Head of caudate nucleus (tissue), 42 donors: ENCODE data around the gene ADAMTS12.

Experiments used
- DNase-seq, 42 donors: peaks; one replicate each; pipeline versions ENCODE4 v3.0.0 to v3.0.0-alpha.2; 2020 to 2021; ENCODE audit warnings: mixed read lengths in 7 of 42
- intact Hi-C: fragments of 100-400 bp; cut with DNase I; formaldehyde crosslinking; loops from one replicate; pipeline ENCODE4 v1.15.0; 2022

The ADAMTS12 gene, protein sequence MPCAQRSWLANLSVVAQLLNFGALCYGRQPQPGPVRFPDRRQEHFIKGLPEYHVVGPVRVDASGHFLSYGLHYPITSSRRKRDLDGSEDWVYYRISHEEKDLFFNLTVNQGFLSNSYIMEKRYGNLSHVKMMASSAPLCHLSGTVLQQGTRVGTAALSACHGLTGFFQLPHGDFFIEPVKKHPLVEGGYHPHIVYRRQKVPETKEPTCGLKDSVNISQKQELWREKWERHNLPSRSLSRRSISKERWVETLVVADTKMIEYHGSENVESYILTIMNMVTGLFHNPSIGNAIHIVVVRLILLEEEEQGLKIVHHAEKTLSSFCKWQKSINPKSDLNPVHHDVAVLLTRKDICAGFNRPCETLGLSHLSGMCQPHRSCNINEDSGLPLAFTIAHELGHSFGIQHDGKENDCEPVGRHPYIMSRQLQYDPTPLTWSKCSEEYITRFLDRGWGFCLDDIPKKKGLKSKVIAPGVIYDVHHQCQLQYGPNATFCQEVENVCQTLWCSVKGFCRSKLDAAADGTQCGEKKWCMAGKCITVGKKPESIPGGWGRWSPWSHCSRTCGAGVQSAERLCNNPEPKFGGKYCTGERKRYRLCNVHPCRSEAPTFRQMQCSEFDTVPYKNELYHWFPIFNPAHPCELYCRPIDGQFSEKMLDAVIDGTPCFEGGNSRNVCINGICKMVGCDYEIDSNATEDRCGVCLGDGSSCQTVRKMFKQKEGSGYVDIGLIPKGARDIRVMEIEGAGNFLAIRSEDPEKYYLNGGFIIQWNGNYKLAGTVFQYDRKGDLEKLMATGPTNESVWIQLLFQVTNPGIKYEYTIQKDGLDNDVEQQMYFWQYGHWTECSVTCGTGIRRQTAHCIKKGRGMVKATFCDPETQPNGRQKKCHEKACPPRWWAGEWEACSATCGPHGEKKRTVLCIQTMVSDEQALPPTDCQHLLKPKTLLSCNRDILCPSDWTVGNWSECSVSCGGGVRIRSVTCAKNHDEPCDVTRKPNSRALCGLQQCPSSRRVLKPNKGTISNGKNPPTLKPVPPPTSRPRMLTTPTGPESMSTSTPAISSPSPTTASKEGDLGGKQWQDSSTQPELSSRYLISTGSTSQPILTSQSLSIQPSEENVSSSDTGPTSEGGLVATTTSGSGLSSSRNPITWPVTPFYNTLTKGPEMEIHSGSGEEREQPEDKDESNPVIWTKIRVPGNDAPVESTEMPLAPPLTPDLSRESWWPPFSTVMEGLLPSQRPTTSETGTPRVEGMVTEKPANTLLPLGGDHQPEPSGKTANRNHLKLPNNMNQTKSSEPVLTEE (N-terminal part only)

GRCh38 chr5:33891788-33892619 lies at the start of gene ADAMTS12:
TSS of gene ADAMTS12 (minus strand) at chr5:33891990. CDS start at chr5:33891856, 134 bp downstream.
- DNase-seq: peak in 1 of 42 donors; percentile 15
- intact Hi-C loops: no loop called here

- DNase-seq: no peak
- intact Hi-C loops: no loop called here
Observed at GRCh38 chr5:33941090-33941489, 49.3 kb upstream of the ADAMTS12 start.

DNA sequence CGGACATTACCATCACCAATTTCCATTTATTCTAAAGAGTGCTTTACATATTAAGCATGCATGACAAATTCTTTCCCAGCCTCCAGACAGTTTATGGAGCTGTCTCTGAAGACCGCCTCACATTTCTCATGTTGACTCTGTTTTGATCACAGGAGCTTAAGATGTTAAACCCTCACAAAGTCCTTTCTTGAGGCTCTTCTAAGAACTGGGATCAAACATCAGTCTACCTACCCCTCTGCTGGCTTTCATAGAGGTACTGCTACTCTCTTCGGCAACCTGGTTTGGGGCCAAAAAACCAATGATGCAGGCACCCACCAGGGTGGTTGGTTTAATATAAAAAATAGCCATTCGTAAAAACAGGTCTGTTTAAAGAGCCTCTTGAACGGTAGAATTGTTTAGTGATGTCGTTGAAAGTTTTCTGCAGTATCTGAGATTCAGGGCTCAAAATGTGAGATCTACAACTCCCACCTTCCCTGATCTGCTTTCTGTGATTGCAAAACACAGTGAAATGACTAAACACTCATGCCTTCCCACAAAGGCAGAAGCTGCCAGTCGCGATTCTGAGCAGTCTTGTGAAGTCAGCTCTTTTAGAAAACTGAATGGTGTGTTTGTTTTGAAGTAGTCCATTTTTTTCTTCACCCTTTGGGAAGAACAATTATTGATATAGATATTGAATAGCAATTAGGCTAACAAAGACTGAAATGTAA lies 47.9 kb upstream of the ADAMTS12 start:
- intact Hi-C loops: loop anchor here (10.0 kb wide), 1 partner anchor 505 kb away; no protein-coding TSS in a partner anchor
- DNase-seq: peak in 17 of 42 donors; percentile 11 to 74 (median 32)

GRCh38 chr5:33938881-33939280 lies 47.1 kb upstream of the ADAMTS12 start:
- peak in 4 of 42 donors; percentile 17 to 31 (median 26) for DNase-seq

DNA sequence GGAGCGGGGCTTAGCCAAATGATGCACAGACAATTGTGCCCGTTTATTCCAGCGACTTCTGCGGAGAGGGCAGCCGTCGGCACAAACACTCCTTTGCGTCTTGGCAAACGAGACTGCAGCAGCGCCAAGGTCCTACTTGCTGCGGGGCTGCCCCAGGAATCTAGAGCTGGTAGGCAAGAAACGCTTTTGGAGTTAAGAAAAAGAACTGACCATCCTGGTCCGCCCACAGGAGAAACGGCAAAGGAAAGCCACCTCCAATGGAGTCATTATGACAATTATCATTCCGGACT lies 46.7 kb upstream of the ADAMTS12 start:
- no peak for DNase-seq
- intact Hi-C loops: loop anchor here (10.0 kb wide), 1 partner anchor 504 kb away; no protein-coding TSS in a partner anchor

More at GRCh38 chr5:33938881-33939280, 47.1 kb upstream of the ADAMTS12 start:
- intact Hi-C loops: loop anchor here (10.0 kb wide), 1 partner anchor 504 kb away; no protein-coding TSS in a partner anchor

DNA sequence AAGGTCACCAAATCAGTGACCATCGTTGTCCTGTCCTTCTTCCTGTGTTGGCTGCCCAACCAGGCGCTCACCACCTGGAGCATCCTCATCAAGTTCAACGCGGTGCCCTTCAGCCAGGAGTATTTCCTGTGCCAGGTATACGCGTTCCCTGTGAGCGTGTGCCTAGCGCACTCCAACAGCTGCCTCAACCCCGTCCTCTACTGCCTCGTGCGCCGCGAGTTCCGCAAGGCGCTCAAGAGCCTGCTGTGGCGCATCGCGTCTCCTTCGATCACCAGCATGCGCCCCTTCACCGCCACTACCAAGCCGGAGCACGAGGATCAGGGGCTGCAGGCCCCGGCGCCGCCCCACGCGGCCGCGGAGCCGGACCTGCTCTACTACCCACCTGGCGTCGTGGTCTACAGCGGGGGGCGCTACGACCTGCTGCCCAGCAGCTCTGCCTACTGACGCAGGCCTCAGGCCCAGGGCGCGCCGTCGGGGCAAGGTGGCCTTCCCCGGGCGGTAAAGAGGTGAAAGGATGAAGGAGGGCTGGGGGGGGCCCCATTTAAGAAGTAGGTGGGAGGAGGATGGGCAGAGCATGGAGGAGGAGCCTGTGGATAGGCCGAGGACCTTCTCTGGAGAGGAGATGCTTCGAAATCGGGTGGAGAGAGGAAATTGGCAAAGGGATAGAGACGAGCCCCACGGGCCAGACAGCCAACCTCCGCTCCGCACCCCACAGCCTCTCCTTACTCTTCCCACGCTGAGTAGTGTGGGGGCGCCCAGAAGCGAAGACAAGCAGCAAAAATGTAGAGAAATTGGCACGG lies 46.1 kb upstream of the ADAMTS12 start:
- peak in 26 of 42 donors; percentile 9 to 65 (median 30) for DNase-seq
- intact Hi-C loops: loop anchor here (10.0 kb wide), 1 partner anchor 503 kb away; no protein-coding TSS in a partner anchor

GRCh38 chr5:33937017-33937706 lies 45.4 kb upstream of the ADAMTS12 start:
- DNase-seq: no peak
- intact Hi-C loops: loop anchor here (10.0 kb wide), 1 partner anchor 502 kb away; no protein-coding TSS in a partner anchor

GRCh38 chr5:33936381-33937016 lies 44.7 kb upstream of the ADAMTS12 start, which contains the start of gene RXFP3:
TSS of gene RXFP3 (plus strand) at chr5:33936386. CDS start at chr5:33936741, 355 bp downstream.
- intact Hi-C loops: loop anchor here (10.0 kb wide), 1 partner anchor 502 kb away; no protein-coding TSS in a partner anchor
- DNase-seq: peak in 4 of 42 donors; percentile 7 to 33 (median 12)

DNA sequence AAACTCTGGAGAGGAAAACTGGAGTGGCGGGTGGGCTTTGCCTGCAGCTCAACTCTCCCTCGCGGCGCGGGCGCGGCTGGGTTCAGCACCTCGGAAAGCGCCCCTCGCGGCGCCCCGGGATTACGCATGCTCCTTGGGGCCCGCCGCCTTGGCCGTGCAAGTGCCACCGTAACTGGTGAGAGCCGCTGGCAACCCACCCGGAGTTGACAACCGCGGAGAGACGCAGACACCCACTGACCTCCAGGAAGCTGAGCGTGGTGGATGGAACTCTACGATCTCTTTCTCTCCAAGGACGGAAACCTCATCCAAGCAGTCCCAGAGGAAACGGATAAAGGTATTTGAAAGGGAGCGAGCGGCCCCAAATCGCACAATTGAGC lies 44.2 kb upstream of the ADAMTS12 start:
- intact Hi-C loops: loop anchor here (10.0 kb wide), 1 partner anchor 501 kb away; no protein-coding TSS in a partner anchor
- peak; percentile 9 to 81 (median 60) for DNase-seq

DNA sequence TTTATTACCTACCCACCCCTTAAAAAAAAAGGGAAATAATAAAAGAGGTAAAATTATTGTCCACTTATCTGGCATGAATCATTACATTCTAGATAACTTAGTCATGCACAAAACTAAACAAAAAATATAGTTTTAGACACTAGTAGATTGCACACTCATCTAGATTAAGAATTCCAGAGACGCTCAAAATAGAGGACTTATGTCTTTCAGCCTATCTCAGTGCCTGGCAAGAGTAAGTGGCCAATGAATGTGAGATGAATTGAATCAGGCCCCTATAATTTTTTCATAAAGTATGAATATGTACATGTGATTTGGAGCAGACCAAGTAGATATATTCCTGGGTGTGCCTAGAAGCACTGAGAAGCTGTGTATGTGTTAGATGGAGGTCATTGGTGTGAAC lies 42.4 kb upstream of the ADAMTS12 start:
- intact Hi-C loops: loop anchor here (10.0 kb wide), 1 partner anchor 499 kb away; no protein-coding TSS in a partner anchor
- no peak for DNase-seq

- DNase-seq: no peak
- intact Hi-C loops: loop anchor here (10.0 kb wide), 1 partner anchor 499 kb away; no protein-coding TSS in a partner anchor
Observed at GRCh38 chr5:33933723-33934169, 42.0 kb upstream of the ADAMTS12 start.

DNA sequence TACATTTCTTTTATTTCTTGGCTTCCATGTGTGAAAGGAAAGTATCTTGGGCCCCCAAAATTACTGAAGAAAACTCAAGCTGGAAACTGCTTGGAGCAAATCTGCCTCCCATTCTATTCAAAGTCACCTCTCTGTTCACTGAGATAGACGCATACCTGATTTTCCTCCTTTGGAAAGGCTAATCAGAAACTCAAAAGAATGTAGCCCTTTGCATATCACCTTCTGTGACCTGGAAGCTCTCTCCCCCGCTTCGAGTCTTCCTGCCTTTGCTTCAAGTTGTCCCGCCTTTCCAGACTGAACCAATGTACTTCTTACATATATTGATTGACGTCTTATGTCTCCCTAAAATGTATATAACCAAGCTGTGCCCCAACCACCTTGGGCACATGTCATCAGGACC lies 39.3 kb upstream of the ADAMTS12 start:
- intact Hi-C loops: loop anchor here (10.0 kb wide), 1 partner anchor 496 kb away; no protein-coding TSS in a partner anchor
- DNase-seq: no peak

DNA sequence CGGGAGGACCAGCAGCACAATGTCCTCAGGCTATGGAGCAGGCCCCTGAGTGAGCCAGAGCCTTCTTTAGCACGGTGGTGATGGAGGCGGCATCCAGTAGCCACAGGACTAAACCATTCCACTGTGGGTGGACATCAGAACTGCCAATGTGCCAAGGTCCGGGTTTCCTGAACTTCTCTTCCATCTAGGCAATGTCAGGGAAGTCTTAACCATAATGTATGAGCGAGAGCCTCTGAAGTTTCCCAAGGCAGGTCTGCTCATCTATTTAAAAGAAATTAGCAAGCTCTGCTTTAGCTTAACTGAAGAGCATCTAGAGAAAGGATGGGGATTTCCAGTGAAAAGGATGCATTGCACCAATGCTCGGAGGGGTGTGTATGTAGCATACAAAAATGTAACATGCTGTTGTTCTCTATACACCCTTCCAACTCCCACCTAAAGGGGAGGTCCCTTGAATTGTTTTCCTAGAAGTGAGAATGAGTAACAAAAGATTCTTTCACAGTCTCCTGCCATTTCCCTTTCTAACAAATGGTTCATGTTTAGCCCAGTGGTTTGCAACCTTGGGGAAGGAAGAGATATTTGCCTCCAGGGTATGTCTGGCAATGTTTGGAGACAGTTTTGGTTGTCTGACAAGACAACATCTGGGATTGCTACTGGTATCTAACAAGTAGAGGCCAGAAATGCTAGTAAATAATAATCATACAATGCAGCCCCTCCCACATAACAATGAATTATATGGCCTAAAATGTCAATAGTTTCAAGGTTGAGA lies 38.3 kb upstream of the ADAMTS12 start:
- no peak for DNase-seq
- intact Hi-C loops: loop anchor here (10.0 kb wide), 1 partner anchor 495 kb away; no protein-coding TSS in a partner anchor

- DNase-seq: no peak
- intact Hi-C loops: no loop called here
Observed at GRCh38 chr5:33928283-33928682, 36.5 kb upstream of the ADAMTS12 start.
